Right lobe of liver (tissue), 6 donors: ENCODE measurements around the gene AKAP7. TPM values are rescaled to one million over a fixed set of nuclear protein-coding genes. Genes with fewer than 3 reads are reported as not detected.

ENCODE experiments used
- ATAC-seq, 4 donors: fragments of 200-7000 bp; cut with Tn5 transposase; one replicate each; pipeline ENCODE4 v1.9.1; 2020; ENCODE audit warnings: mild to moderate bottlenecking in 4 of 4, moderate library complexity in 4 of 4
- DNase-seq, 3 donors: peaks; one replicate each; pipeline ENCODE4 v3.0.0-alpha.2; 2020
- H3K27ac ChIP-seq, 3 donors: fragments of 200-600 bp; one replicate each; pipeline ENCODE4 v1.8.0; 2022
- H3K27me3 ChIP-seq, 2 donors: fragments of 200-600 bp; one replicate each; pipeline ENCODE4 v1.8.0; 2022
- H3K36me3 ChIP-seq, 4 donors: fragments of 200-600 bp; sonication (generic) in 1 of 4; one replicate each; pipeline versions ENCODE4 v1.5.1 to v1.8.0; 2017 to 2022; ENCODE audit warnings: control low read depth in 1 of 4
- H3K4me1 ChIP-seq, 4 donors: fragments of 200-600 bp; sonication (generic) in 1 of 4; one replicate each; pipeline versions ENCODE4 v1.5.1 to v1.8.0; 2017 to 2022; ENCODE audit warnings: control low read depth in 1 of 4
- H3K4me3 ChIP-seq, 3 donors: fragments of 200-600 bp; one replicate each; pipeline ENCODE4 v1.8.0; 2022
- H3K9me3 ChIP-seq, 4 donors: fragments of 200-600 bp; sonication (generic) in 1 of 4; one replicate each; pipeline versions ENCODE4 v1.5.1 to v1.8.0; 2017 to 2022; ENCODE audit warnings: control low read depth in 1 of 4
- POLR2A ChIP-seq: fragments of 450-650 bp; IDR thresholded peaks from one replicate; pipeline ENCODE4 v1.6.1; 2017; ENCODE audit warnings: antibody characterized with exemption, mild to moderate bottlenecking
- WGBS: methylation state at CpG from one replicate; pipeline ENCODE4 v1.1.6; 2018; ENCODE audit warnings: low coverage, low lambda C conversion rate; ENCODE audit not compliant: insufficient coverage; ENCODE audit errors: missing lambda C conversion rate; 5-methylcytosine and 5-hydroxymethylcytosine counted together
- intact Hi-C, 2 donors: fragments of 100-400 bp; cut with DNase I; formaldehyde crosslinking; loops; one replicate each; pipeline versions ENCODE4 v1.11.2 to v1.14.1; 2022
- total RNA-seq, 6 experiments: library from RNA; depleted of rRNA in 2 of 6; stranded (reverse); fragments of >200 nt in 2 of 6; fragmentation: NEBNext Ultra II Directional in 3 of 6; extraction: Animal tissue kit (Norgen Biotek cat#: 25700) in 3 of 6; gene quantifications; one replicate each; pipeline versions ENCODE4 v1.1.0 to v1.2.4, GENCODE V29; 2016 to 2023
- TF ChIP-seq, protein P1 (sequence below), 4 donors: fragments of 200-600 bp in 3 of 4; fragments of 450-650 bp in 1 of 4; IDR thresholded peaks; one replicate each; pipeline versions ENCODE4 v1.5.1 to v1.8.0; 2016 to 2022; ENCODE audit warnings: antibody characterized with exemption in 4 of 4, mild to moderate bottlenecking in 2 of 4
- donor health status: DM: no; HTN: yes; CAD: no.
- donor health status: DM: no; HTN: no; CAD: no.
- donor health status: DM: no; HTN: no; CAD: no.
- donor health status: DM: no; HTN: yes; CAD: no.
- donor health status: DM: no; HTN: yes; CAD: no.

The AKAP7 gene
- total RNA-seq, 6 experiments from 2014 or later = 8.6 to 16.3 (median 12.6) TPM

GRCh38 chr6:131303338-131303930 is 168.2 kb downstream of the AKAP7 start:
- Histone ChIP-seq H3K4me3 (no peak overlapping the region), H3K4me1 (no peaks in the 10 kb centered on the region), H3K9me3 (no peaks in the 10 kb centered on the region), H3K27ac (no peak overlapping the region), H3K27me3 (no peaks in the 10 kb centered on the region), H3K36me3 (no peaks in the 10 kb centered on the region)
- 82% methylated on average over 5 of the region's 6 CpGs for WGBS
- intact Hi-C loops = no loop called here
- TF ChIP-seq, protein P1, sequence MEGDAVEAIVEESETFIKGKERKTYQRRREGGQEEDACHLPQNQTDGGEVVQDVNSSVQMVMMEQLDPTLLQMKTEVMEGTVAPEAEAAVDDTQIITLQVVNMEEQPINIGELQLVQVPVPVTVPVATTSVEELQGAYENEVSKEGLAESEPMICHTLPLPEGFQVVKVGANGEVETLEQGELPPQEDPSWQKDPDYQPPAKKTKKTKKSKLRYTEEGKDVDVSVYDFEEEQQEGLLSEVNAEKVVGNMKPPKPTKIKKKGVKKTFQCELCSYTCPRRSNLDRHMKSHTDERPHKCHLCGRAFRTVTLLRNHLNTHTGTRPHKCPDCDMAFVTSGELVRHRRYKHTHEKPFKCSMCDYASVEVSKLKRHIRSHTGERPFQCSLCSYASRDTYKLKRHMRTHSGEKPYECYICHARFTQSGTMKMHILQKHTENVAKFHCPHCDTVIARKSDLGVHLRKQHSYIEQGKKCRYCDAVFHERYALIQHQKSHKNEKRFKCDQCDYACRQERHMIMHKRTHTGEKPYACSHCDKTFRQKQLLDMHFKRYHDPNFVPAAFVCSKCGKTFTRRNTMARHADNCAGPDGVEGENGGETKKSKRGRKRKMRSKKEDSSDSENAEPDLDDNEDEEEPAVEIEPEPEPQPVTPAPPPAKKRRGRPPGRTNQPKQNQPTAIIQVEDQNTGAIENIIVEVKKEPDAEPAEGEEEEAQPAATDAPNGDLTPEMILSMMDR (IDR thresholded peaks at IDR 0.05) = no peak
- no peak for TF ChIP-seq POLR2A
- no peak for ATAC-seq
- no peak for DNase-seq

DNA sequence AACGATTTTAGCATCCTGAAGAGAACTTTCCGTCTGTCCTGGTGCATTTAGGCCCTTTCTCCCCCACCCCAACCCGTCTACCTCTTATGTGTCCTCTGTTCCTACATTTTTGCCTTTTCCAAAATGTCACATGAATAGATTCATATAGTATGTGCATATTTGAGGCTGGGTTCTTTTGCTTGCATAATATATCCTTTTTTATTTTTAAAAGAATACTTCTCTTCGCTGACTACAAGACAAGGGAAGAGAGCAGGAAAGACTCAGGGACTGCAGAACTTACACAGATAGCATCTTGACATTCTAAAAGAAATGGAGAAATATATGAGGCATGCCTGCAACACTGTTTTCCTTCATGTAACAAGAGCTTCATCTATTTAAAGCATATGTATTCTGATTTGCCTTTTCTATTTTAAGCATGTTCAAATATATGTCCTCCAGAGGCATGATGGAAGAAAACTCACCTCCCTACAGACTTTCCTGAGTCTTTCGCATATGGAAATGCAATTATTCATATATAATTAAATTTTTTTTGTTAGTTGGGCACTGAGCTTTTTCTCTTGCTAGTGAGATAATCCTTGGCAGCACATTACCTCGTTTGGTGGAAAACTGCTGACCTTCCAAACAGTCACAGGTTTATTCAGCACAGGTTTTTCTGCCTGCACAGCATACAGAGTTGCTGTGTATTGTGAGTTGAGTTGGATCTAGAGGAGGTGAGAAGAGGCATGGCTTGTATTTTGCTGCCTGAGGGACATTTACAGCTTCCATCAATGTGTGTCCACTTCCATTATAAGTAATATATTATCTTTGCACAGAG is 170.0 kb downstream of the AKAP7 start:
- H3K9me3 ChIP-seq = no peaks in the 10 kb centered on the region
- TF ChIP-seq, protein P1 (IDR thresholded peaks at IDR 0.05) = no peak
- no peak for TF ChIP-seq POLR2A
- intact Hi-C loops = no loop called here
- no peak overlapping the region for H3K27ac ChIP-seq
- H3K27me3 ChIP-seq = no peaks in the 10 kb centered on the region
- no peak for DNase-seq
- ATAC-seq = no peak
- no peaks in the 10 kb centered on the region for H3K36me3 ChIP-seq
- WGBS = 63% methylated on average over 6 of the region's 6 CpGs
- no peaks in the 10 kb centered on the region for H3K4me1 ChIP-seq
- no peak overlapping the region for H3K4me3 ChIP-seq

- no peaks in the 10 kb centered on the region for H3K4me1 ChIP-seq
- no peaks in the 10 kb centered on the region for H3K27me3 ChIP-seq
- H3K27ac ChIP-seq = no peak overlapping the region
- no peak for ATAC-seq
- H3K9me3 ChIP-seq = no peaks in the 10 kb centered on the region
- 77% methylated on average over 1 of the region's 1 CpG for WGBS
- no peak overlapping the region for H3K4me3 ChIP-seq
- intact Hi-C loops = no loop called here
- no peaks in the 10 kb centered on the region for H3K36me3 ChIP-seq
- DNase-seq = no peak
- no peak for TF ChIP-seq POLR2A
- TF ChIP-seq, protein P1 (IDR thresholded peaks at IDR 0.05) = no peak
Measured at GRCh38 chr6:131309437-131309836, 174.2 kb downstream of the AKAP7 start.

GRCh38 chr6:131314838-131315237 is 179.6 kb downstream of the AKAP7 start:
- Histone ChIP-seq H3K9me3 (no peaks in the 10 kb centered on the region), H3K4me1 (no peaks in the 10 kb centered on the region), H3K4me3 (no peak overlapping the region), H3K27me3 (no peaks in the 10 kb centered on the region), H3K27ac (no peak overlapping the region), H3K36me3 (no peaks in the 10 kb centered on the region)
- ATAC-seq (no peak), DNase-seq (no peak)
- intact Hi-C loops = no loop called here
- no peak for TF ChIP-seq POLR2A
- TF ChIP-seq, protein P1 (IDR thresholded peaks at IDR 0.05) = no peak
- 85% methylated on average over 2 of the region's 2 CpGs for WGBS
